HS-5 (cell line): ENCODE results near the gene EEF2.

Experiments
- DNase-seq: peaks from one replicate; pipeline ENCODE4 v3.0.0-alpha.2; 2012; ENCODE audit warnings: low read depth

Gene EEF2

DNA sequence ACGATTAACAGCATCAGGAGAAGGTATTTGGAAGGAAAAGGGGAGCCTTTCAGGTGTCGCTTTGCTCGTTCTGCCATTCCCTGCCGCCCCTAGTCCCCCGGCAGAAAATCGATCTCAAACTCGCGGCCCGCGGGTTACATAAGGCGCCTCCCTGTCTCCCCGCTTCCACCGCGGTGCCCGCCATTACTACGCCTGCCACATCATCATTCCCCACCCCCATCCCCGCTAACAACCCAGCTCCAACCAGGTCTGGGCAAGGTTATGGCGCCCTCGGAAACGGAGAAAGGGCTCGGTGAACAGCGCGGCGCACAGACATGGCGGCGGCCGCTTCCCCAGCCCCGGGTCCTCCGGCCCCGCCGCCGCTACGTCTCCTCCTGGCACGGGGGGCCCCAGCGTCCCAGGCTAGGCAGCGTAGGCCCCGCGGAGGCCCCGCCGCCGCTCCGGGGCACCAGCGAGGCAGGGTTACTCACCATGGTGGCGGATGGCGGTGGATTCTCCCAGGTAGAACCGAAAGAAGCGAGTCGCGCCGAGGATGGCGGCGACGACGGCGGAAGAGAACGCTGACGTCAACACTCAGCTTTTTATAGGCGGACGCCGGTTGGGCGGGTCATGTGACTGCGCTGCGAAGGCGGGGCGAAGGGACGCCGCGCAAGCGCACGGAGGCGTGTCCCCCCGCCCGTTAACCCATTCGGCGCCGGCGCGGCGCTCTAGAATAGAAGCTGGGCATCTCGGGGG is at the start of gene EEF2:
EEF2 (minus strand) TSS at position 556 of the 735 bp plus-strand sequence; CDS start at position 473, 83 bp downstream.
- no peak for DNase-seq

- DNase-seq = no peak
These were observed 49.1 kb upstream of the EEF2 start for GRCh38 chr19:4034048-4035017.

DNA sequence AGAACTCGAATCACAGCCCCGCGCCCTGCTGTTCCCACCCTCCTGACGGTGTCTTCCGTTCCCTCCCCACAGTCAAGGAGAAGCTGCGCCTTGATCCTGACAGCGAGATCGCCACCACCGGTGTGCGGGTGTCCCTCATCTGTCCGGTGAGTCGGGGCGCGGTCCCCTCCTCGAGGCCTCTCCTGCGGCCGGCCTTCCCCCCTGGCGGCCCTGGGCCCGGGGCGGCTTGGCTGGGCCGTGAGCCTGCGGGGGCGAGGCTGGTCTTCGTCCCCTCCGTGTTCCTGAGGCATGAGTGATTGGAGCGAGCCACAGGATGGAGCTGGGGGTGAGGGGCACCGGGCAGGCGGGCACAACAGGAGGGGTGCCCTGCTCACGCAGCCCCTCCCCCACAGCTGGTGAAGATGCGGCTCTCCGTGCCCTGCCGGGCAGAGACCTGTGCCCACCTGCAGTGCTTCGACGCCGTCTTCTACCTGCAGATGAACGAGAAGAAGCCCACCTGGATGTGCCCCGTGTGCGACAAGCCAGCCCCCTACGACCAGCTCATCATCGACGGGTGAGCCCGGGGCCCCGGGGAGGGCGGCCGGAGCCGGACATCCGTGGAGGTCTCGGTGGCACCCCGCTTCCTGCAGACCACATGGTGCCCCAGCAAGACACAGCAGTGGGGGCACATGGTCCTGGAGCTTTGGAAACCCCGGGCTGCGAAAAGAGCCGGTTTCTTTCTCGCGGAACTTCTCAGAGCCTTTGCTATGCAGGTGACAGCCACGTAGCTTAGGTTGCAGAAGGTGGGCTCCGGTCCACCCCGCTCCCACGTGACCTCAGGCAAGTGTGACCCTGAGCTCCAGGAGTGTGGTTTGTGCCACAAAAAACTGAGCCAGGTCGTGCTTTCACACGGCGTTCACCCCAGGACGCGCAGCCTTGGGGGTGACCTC is 48.0 kb upstream of the EEF2 start:
- DNase-seq = no peak

- DNase-seq = no peak
These were observed 47.2 kb upstream of the EEF2 start for GRCh38 chr19:4032436-4032835.

GRCh38 chr19:4031420-4031819 is 46.2 kb upstream of the EEF2 start:
- DNase-seq = no peak

DNA sequence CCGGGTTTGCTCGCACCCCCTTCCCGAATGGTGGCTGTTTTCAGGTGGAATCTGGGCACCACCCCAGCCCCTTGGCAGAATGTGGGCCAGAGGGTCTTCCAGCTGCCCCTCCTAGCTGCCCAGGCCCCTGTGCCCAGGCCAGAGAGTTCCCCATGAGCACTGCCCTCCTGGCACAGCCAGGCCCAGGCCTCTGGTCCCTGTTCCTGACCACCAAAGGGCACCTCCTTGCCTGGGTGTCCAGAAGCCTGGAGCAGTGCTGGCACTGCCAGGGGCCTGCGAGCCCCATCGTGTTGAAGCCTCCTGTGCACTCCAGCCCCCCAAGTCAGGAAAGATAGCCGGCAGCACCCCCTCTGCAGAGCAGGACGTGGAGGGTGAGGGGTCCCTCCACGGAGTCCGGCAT is 45.7 kb upstream of the EEF2 start:
- no peak for DNase-seq

DNA sequence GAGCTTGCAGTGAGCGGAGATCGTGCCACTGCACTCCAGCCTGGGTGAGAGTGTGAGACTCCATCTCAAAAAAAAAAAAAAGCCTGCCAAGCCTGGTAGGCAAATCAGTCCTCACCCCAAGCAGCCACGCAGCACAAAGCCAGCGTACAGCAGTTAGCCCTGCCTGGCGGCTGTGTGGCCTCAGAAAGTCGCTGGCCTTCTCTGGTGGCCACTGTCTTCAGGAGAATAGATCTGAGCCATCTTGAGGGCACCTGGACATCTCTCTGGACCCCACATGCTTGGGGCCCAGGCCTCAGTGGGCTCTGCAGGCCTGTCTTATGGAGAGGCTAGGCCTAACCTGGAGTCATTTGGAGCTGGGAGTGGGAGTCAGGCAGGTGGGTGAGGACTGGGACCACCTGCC is 45.3 kb upstream of the EEF2 start:
- no peak for DNase-seq

DNA sequence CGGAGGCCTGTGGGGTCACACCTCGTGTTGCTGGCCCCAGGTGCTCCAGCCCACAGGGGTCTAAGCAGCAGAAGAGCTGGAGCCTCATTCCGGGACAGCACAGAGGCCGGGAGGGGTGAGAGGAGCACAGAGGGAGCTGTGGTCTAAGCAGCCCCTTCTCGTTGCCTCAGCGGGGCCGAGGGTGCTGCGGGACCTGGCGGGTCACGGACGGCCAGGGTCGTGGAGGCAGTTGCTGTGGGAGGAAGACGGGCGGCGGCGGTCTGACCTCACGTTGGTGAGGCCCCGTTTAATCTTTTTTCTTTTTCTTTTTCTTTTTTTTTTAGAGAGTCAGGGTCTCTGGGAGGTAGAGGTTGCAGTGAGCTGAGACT is 44.0 kb upstream of the EEF2 start:
- no peak for DNase-seq

DNA sequence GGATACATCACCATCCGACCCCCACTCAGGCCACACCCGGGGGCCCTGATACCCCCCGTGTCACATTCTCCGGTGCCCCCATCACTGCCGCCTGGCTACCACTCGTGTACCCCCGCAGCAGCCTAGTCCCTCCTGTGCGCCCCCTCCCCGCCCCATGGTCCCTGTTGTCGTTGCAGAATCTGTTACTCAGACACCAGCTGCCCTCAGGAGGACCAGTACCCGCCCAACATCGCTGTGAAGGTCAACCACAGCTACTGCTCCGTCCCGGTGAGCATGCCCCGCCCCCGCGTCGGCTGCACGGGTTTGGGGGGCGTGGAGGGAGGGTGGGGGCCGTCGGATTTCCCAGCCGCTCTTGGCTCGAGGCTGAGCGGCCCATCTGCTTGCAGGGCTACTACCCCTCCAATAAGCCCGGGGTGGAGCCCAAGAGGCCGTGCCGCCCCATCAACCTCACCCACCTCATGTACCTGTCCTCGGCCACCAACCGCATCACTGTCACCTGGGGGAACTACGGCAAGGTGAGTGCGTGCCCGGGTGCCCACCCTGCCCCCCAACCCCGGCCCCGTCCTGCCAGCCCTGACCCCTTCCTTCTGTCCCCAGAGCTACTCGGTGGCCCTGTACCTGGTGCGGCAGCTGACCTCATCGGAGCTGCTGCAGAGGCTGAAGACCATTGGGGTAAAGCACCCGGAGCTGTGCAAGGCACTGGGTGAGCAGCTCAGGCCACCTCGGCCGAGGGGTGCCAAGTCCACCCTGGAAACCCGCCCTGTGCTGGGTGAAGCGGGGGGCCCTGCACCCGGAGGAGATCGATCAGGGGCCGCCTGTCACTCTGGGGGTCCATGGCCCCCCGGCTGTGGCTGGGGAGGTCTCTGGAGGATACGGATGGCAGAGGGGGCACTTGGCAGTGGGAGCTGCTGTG is 43.3 kb upstream of the EEF2 start:
- DNase-seq = no peak

- DNase-seq = no peak
These were observed 41.9 kb upstream of the EEF2 start for GRCh38 chr19:4027146-4027545.

- no peak for DNase-seq
These were observed 40.1 kb upstream of the EEF2 start for GRCh38 chr19:4025317-4025716.

DNA sequence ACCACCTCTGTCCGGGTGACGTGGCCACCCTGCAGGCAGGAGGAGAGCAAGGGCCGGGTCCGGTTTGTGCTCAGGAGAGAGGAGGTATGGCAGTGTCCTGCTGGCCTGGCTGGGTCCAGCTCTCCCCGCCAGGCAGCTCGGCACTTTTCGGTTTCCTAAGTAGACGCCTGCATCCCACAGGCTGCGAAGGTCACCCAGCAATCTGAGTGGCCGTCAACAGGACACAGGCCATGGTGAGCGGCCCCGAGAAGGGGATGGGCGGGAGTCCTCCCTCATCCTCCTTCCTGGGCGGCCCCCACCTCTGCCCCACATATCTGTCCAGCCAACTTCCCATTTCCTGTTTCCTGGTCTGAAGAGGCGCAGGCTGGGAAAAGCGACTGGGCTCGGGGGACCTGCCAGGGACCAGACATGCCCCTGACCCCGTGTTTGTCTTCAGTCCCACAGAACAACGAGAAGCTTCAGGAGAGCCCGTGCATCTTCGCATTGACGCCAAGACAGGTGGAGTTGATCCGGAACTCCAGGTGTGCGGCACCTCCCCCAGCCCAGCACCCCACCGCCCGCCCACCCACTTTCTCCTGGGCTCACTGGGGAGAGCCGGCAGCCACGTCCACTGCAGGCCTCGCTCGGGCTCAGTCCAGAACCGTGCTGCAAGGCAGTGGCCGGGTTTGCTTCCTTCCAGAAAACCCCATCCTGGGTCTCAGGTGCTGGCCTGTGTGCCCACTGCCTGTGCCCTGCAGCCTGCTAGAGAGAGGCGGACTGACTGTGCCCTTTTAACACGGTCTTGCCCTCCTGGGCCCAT is 38.5 kb upstream of the EEF2 start:
- no peak for DNase-seq

GRCh38 chr19:4019578-4019977 is 34.3 kb upstream of the EEF2 start:
- DNase-seq = no peak

DNA sequence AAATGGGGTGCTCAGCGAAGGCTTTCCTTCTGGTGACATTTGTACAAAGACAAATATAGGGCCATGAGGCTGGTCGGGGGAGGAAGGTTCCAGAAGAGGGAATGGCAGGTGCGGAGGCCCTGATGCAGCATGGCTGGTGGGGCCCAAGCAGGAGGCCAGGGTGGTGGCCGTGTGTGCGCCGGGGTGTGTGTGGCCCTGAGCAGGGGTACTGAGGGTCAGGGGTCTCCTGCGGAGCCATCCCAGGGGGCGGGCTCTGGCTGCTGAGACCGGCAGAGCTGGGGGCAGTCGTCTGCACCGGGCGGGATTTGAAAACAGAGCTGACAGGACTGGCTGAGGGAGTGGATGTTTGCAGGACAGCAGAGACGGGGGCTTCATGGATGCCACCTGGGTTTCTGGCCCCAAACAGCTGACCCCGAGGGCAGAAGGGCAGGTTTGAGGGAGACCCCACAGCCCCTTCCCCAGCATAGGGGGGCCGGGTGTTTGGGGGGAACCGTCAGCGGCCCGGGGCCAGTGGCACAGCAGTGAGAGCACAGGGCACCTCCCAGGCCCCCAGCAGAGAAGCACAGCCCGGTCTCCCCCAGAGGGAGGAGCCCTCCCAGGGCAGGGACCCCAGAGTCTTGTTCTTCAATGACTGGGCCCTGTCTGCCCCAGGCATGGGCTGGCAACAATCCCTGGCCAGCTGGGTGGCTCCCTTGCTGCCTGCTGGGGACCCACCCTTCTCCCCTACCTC is 33.7 kb upstream of the EEF2 start:
- DNase-seq = no peak

- no peak for DNase-seq
These were observed 32.9 kb upstream of the EEF2 start for GRCh38 chr19:4018140-4018613.

GRCh38 chr19:4016903-4017638 is 31.8 kb upstream of the EEF2 start:
- DNase-seq = no peak

GRCh38 chr19:4016486-4016885 is 31.2 kb upstream of the EEF2 start:
- no peak for DNase-seq

GRCh38 chr19:4015705-4016402 is 30.6 kb upstream of the EEF2 start:
- DNase-seq = no peak
